ENCODE measurements around the gene NRSN1. TPM values are rescaled to one million over a fixed set of nuclear protein-coding genes. Genes with fewer than 3 reads are reported as not detected.

The NRSN1 gene
- total RNA-seq, 1 donor from 2014 or later: 0.17 TPM

- Mint-ChIP-seq H3K9me3 (no peaks in the 10 kb centered on the region), H3K36me3 (no peaks in the 10 kb centered on the region), H3K27ac (no peak overlapping the region), H3K4me1 (ENCODE audit: unreplicated experiment) (no peaks in the 10 kb centered on the region), H3K27me3 (peaks cover 3% of the 10 kb centered on the region), H3K4me3 (no peak overlapping the region)
- TF ChIP-seq CTCF (conservative IDR thresholded peaks at IDR 0.05): no peak
- DNase-seq (ENCODE audit: extremely low spot score, unreplicated experiment): no peak
Measured at GRCh38 chr6:24157886-24158285, 31.9 kb downstream of the NRSN1 start.

- no peaks in the 10 kb centered on the region for H3K27me3 Mint-ChIP-seq
- H3K4me1 Mint-ChIP-seq (ENCODE audit: unreplicated experiment): no peaks in the 10 kb centered on the region
- no peak for TF ChIP-seq CTCF (conservative IDR thresholded peaks at IDR 0.05)
- DNase-seq (ENCODE audit: extremely low spot score, unreplicated experiment): no peak
- no peak overlapping the region for H3K4me3 Mint-ChIP-seq
- H3K27ac Mint-ChIP-seq: no peak overlapping the region
- peaks cover 5% of the 10 kb centered on the region for H3K9me3 Mint-ChIP-seq
- H3K36me3 Mint-ChIP-seq: no peaks in the 10 kb centered on the region
Measured at GRCh38 chr6:24183584-24183983, 57.6 kb downstream of the NRSN1 start.

- Mint-ChIP-seq H3K4me1 (ENCODE audit: unreplicated experiment) (peaks cover 3% of the 10 kb centered on the region), H3K36me3 (no peaks in the 10 kb centered on the region), H3K27me3 (no peaks in the 10 kb centered on the region), H3K4me3 (no peak overlapping the region), H3K9me3 (peaks cover 5% of the 10 kb centered on the region), H3K27ac (no peak overlapping the region)
- no peak for DNase-seq (ENCODE audit: extremely low spot score, unreplicated experiment)
- no peak for TF ChIP-seq CTCF (conservative IDR thresholded peaks at IDR 0.05)
Measured at GRCh38 chr6:24186349-24186748, 60.3 kb downstream of the NRSN1 start.

- no peak overlapping the region for H3K4me3 Mint-ChIP-seq
- DNase-seq (ENCODE audit: extremely low spot score, unreplicated experiment): no peak
- no peak overlapping the region for H3K27ac Mint-ChIP-seq
- TF ChIP-seq CTCF (conservative IDR thresholded peaks at IDR 0.05): no peak
- H3K9me3 Mint-ChIP-seq: peaks cover 1% of the 10 kb centered on the region
- H3K36me3 Mint-ChIP-seq: no peaks in the 10 kb centered on the region
- peaks cover 3% of the 10 kb centered on the region for H3K4me1 Mint-ChIP-seq (ENCODE audit: unreplicated experiment)
- H3K27me3 Mint-ChIP-seq: no peaks in the 10 kb centered on the region
Measured at GRCh38 chr6:24187965-24188577, 62.1 kb downstream of the NRSN1 start.

GRCh38 chr6:24188578-24189080, 62.6 kb downstream of the NRSN1 start:
- no peak for TF ChIP-seq CTCF (conservative IDR thresholded peaks at IDR 0.05)
- Mint-ChIP-seq H3K27me3 (no peaks in the 10 kb centered on the region), H3K4me1 (ENCODE audit: unreplicated experiment) (peaks cover 3% of the 10 kb centered on the region), H3K27ac (no peak overlapping the region), H3K36me3 (no peaks in the 10 kb centered on the region), H3K9me3 (no peaks in the 10 kb centered on the region), H3K4me3 (no peak overlapping the region)
- no peak for DNase-seq (ENCODE audit: extremely low spot score, unreplicated experiment)

All from type B pancreatic cell (in vitro differentiated cells).